Cortex of kidney (tissue), 1 donor: ENCODE results near the gene RBM8A.

Source experiments
- DNase-seq: peaks from one replicate; lab custom pipeline; 2025; lab: John Stamatoyannopoulos, UW

The RBM8A gene

GRCh38 chr1:145877923-145878486 is 49.3 kb downstream of the RBM8A start:
- DNase-seq, result no peak

- no peak for DNase-seq
Observed at GRCh38 chr1:145874646-145875045, 52.6 kb downstream of the RBM8A start.

GRCh38 chr1:145871994-145872924 is 55.0 kb downstream of the RBM8A start:
- no peak for DNase-seq
